ENCODE results near the gene KCNH6.

The KCNH6 gene

GRCh38 chr17:63563339-63563738, 40.2 kb downstream of the KCNH6 start:
- no peak for DNase-seq

- DNase-seq = no peak
These were observed 41.4 kb downstream of the KCNH6 start for GRCh38 chr17:63564562-63564961.

DNA sequence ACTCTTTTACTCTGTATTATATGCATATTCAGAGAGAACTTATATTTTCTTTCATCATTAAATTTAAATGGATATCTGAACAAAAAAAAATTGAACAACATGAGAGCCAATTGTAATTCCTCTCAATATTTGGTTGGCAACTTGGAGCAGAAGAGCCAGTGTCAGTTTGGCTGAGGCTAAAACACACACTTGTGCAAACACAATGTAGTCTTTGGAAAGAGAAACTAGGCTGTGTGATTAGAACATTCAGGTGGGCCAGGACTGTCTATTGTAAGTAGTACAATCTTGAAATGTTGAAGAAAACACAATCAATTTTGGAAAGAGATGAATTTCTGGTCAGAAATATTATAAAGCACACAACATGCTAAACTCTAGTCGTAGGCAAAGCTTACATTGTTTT, 44.1 kb downstream of the KCNH6 start:
- no peak for DNase-seq

GRCh38 chr17:63568563-63568962, 45.4 kb downstream of the KCNH6 start:
- no peak for DNase-seq

DNA sequence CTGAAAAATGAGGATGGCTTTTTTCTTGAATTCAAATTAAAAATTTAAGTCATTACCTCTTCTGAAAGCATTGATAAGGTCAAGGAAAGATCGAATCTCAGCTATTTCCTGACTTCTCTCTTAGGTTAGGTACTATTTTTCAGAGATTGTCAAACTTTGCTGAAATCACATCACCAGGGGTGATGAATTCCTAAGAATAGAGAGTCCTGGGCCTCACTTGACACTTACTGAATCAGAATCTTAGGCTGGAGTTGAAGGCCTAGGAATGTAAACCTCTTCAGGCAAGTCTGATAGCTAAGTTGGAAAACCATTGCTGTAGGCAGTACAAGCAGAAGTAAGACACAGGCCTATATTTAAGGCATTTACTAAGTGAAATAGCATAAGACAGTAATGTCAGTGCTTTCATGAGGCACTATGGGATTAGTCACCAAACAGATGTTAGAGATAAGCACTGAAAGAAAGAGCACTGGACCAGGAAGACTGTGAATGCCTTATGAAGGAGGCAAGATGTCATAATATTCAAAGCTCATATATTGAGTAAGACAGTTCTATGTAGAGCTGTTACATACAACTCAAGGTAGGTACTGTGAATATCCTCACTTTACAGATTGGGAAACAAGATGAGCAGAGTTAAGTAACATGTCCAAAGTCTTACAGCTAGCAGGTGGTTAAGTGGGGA, 48.6 kb downstream of the KCNH6 start:
- peak; percentile 31 for DNase-seq

DNA sequence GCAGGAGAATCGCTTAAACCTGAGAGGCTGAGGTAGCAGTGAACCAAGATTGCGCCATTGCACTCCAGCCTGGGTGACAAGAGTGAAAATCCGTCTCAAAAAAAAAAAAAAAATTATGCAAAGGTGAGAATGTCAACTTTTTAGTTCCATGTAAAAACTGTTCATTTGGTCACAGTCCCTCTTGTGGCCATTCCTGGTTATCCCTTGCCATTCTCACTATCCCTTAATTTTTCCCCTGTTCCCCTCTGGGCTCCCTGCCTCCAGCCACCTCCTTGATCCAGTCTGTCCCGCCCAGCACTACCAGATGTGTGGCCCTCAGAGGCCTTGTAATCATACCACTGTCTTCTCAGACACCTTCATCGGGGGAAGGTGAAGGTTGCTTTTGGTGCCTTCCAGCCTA, 50.5 kb downstream of the KCNH6 start:
- DNase-seq = no peak

DNA sequence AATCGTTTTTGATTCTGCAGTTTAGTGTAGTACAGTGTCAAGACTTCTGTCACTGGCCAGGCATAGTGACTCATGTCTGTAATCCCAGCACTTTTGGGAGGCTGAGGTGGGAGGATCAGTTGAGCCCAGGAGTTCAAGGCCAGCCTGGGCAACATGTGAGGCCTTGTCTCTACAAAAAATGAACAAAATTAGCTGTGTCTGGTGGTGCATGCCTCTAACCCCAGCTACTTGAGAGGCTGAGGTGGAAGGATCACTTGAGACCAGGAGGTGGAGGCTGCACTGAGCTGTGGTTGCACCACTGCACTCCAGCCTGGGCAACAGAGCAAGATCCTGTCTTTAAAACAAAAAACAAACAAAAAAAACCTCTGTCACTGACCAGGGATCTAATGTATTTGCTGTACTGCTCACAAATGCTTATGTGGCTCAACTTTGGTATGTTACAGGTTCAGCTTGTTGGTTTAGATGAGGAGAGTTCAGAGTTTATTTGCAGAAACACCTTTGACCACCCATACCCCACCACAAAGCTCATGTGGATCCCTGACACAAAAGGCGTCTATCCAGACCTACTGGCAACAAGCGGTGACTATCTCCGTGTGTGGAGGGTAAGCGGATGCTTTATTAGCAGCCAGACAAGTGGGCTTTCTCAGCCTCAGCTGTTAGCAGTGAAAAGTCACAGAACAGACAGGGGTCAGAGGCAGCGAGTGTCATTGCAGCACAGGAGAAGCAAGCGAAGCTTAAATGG, 55.0 kb downstream of the KCNH6 start:
- no peak for DNase-seq

DNA sequence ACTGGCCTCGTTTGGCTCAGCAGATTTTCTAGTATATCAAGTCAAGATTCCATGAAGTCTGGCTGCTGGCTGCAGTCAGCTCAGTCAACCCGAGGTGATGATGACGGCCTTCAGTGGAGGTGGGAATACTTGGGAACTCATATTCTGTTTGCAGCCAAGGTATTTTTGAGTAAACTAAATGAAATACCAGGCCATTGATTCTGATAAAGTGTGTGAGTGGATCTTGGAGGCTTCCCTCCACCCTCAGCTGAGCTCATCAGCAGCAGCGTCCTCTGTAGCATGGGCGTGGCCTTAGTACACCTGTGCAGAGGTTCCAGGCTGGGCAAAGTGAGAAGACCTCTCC, 55.6 kb downstream of the KCNH6 start:
- no peak for DNase-seq

- no peak for DNase-seq
These were observed 56.5 kb downstream of the KCNH6 start for GRCh38 chr17:63579633-63580032.

DNA sequence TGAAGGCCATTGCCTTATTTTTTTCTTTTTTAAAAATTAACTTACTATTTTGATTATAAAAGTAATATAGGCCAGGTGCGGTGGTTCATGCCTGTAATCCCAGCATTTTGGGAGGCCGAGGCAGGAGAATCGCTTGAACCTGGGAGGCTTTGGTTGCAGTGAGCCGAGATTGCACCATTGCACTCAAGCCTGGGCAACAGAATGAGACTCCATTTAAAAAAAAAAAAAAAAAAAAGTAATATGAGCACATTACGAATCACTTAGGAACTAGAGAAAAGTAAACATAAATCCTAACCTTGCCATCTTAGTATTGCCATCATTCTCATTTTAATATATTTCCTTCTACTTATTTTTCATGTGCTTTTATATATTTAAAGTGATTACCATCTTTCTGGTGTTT, 64.6 kb downstream of the KCNH6 start:
- no peak for DNase-seq

DNA sequence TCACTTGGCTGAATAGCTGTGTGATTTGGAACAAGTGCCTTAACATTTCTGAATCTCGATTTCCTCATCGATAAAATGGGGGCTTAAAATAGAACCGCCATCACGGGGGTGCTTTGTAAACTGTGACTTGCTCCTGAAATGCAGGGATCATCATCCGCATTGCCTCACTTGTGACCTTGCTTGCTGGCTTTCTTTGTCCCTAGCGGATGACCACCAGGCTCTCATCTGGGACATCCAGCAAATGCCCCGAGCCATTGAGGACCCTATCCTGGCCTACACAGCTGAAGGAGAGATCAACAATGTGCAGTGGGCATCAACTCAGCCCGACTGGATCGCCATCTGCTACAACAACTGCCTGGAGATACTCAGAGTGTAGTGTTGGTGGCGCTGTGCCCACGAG, 65.6 kb downstream of the KCNH6 start:
- DNase-seq = no peak

DNA sequence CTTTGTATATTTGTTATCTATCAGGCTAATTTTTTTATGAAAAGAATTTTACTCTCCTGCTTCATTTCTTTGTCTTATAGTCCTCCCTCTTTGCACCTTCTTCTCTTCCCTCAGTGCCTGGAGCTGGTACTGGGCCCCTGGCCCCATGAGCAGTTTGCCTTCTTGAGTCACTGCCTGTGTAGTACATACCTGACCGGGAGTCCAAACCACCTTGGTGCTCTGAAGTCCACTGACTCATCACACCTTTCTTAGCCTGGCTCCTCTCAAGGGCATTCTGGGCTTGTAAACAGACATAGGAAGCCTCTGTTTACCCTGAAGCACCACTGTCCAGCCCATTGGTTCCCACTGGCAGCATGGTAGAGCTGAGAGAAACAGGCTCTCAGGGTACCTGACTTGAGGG, 66.5 kb downstream of the KCNH6 start:
- DNase-seq = no peak

GRCh38 chr17:63592797-63593196, 69.6 kb downstream of the KCNH6 start:
- DNase-seq = no peak

DNA sequence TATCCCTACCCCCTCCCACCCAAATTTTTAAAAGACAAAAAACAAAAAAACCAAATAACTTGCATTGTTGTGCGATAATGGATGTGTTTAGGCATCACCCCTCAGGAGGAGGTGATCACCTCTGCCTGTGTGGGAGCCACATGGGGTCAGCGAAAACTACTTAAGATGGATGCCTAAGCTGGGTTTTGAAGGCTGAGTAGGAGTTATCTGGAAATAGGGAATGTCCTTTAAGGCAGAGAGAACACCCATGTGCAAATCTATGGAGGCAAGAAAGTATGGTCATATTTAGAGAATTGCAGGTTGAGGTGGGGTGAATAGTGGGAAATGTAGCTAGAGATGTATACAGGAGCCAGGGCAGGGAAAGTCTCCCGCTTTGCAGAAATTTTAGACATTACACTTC, 72.0 kb downstream of the KCNH6 start:
- DNase-seq = no peak
